GM19438 (cell line): ENCODE measurements around the gene SLC26A6.

Experiments
- ATAC-seq: cut with Tn5 transposase; IDR thresholded peaks from one replicate; pipeline ENCODE4 v1.9.1; 2021; ENCODE audit warnings: low read depth; ENCODE audit not compliant: unreplicated experiment

Gene SLC26A6

DNA sequence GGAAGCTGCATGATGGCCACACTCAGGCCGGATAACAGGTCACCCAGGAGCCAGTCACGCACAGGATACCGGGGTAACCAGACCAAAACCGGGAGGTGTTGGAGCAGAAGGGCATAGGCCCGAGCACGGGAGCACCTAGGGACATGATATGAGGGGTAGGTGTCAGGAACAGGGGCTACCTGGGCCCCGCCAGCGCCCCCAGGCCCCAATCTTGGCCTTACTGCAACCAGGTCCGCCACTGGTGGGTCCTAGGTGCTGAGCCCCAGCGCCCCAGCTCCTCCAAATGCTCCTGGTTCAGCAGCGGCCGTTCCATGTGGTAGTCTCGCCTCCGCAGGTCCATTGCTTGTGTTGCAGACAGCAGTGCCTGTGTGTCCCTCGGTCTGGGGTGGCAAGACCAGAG lies 2.0 kb downstream of the SLC26A6 start:
- ATAC-seq: no peak

- no peak for ATAC-seq
Measured at GRCh38 chr3:48631516-48632448, 3.5 kb downstream of the SLC26A6 start.

- ATAC-seq: no peak
Measured at GRCh38 chr3:48630833-48631232, 4.4 kb downstream of the SLC26A6 start.

GRCh38 chr3:48630407-48630806 lies 4.9 kb downstream of the SLC26A6 start:
- ATAC-seq: no peak

DNA sequence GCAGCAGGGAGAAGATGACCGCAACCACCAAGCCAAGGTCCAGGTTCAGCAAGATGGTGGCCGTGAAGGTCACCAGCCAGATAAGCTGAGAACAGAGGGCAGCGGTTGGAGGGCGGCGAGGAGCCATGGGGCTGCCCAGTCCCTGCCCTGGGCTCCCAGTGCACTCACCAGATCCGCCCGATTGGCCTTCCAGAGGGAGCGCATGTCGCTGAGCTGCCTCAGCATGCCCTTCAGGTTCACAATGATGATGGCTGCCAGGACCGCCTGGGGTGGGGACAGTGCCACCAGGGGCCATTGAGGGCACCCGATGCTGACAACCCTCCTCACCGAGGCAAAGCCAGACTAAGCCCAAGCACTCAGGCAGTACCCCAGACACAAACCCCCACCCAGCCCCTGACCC lies 5.4 kb downstream of the SLC26A6 start:
- ATAC-seq: no peak

- ATAC-seq: no peak
Measured at GRCh38 chr3:48628277-48629017, 6.8 kb downstream of the SLC26A6 start.

DNA sequence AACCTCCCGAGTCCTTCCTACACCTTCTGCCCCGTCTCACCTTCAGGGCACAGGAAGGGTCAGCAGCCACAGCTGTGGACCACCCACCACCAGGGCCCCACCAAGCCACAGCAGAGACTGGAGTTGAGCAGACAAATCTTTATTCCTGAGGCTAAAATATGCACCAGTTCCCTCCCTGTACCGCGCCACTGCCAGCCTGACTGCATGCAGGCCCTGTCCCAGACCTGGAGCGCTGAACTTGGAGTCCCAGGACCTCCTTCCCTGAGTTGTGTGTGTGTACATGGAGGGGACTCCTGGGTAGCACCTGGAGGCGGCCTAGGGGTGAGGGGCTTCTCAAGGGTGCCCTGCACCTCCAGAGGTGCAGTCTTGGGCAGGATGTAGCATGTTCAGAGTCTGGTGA lies 9.7 kb downstream of the SLC26A6 start:
- no peak for ATAC-seq

DNA sequence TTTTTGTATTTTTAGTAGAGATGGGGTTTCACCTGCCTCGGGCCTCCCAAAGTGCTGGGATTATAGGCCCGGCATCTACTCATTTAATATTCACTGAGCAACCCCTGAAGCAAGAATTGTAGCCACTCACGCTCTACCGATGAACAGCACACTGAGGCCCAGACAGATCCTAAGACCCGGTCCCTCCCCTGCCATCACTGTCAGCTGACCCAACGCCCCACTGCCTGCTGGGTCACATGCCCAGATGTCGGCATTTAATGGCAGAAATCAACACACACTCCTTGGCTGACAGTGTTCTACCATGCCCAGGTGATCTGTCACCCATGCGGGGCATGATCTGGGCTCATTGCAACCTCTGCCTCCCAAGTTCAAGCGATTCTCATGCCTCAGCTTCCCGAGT lies 10.5 kb downstream of the SLC26A6 start:
- no peak for ATAC-seq

- no peak for ATAC-seq
Measured at GRCh38 chr3:48623851-48624547, 11.3 kb downstream of the SLC26A6 start.

- ATAC-seq: no peak
Measured at GRCh38 chr3:48621461-48621869, 13.8 kb downstream of the SLC26A6 start, which contains the start of gene TMEM89. TSS of gene TMEM89 (minus strand) at chr3:48621769. CDS start at chr3:48621756, 13 bp downstream.

- no peak for ATAC-seq
Measured at GRCh38 chr3:48619541-48620524, 15.4 kb downstream of the SLC26A6 start.

DNA sequence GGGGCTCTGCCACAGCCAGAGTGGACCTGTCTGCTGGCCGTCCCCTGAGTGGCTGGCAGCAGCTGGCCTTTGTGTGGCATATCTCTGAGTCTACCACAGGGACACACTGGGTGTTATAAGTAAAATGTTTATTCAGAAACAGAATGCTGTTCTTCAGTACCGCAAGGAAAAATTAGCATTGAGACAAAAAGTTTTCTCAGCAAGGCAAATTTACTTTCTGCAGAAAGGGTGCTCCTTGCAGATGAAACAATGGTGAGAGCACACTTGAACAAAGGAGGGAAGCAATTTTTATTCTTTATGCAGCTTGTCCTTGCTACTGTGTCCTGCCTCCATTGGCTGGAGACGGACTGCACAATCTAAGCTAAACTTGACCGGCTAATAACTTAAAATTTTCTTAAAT lies 17.7 kb downstream of the SLC26A6 start:
- no peak for ATAC-seq

- ATAC-seq: no peak
Measured at GRCh38 chr3:48614044-48614443, 21.2 kb downstream of the SLC26A6 start.

- ATAC-seq: no peak
Measured at GRCh38 chr3:48612309-48612708, 23.0 kb downstream of the SLC26A6 start.

- ATAC-seq: peak; percentile 97
Measured at GRCh38 chr3:48609088-48610005, 25.9 kb downstream of the SLC26A6 start, which contains the start of gene UQCRC1. TSS of gene UQCRC1 (minus strand) at chr3:48609646. CDS start at chr3:48609620, 26 bp downstream.

DNA sequence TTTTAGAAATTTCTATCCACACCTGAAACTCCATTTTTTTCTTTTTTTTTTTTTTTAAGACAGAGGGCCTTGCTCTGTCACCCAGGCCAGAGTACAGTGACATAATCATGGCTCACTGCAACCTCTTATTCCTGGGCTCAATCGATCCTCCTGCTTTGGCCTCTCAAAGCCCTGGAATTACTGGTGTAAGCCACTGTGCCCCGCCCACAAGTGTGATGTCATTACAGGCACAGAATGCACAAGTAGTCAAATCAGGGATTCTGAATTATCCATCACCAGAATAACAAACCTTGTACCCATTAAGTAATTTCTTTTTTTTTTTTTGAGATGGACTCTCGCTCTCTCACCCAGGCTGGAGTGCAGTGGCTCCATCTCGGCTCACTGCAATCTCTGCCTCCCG lies 27.7 kb downstream of the SLC26A6 start:
- no peak for ATAC-seq

- no peak for ATAC-seq
Measured at GRCh38 chr3:48601622-48601994, 33.7 kb downstream of the SLC26A6 start.

DNA sequence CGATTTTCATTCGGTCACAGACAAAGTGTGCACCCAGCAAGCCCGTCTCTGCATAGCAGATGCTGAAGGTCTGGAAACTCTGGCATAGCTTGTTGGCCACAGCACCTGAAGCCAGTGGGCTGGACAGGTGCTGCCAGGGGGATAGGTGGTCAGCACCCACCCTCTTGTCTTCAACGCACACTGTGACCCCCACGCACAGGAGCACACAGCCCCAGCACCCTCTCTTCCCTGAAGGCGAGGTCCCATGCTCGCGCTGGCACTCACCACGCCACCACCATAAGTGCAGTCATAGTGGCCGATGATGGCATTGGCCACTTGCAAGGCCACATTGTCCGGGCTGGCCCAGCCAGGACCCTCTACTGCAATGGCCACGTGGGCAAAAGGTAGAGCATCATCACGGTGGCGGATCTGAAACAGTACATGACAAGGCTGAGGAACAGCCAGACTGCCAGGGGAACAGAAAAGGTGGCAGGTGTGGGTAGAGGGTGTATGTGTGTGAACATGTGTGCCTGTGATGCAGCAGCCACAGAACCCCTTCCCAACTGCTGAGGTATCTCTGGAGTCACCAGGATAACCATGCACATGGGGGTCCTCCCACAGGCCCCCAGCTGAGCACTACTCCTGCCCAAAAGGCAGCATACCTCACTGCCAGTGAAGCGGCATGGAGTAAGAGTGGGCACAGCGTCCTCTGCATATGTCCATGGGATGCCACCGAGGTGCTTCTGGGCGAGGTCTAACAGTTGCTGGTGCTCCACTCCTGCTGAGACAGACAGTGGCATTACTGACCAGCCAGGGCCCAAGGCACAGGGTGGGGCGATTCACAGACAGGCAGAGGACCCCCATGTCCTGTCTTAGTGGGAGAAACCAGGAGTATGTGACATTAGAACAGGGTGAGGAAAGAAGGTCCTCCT lies 34.3 kb downstream of the SLC26A6 start:
- no peak for ATAC-seq
